Liver (tissue), 9 donors: ENCODE data around the gene TSC22D3. TPM values are rescaled to one million over a fixed set of nuclear protein-coding genes. Genes with fewer than 3 reads are reported as not detected.

Experiments used
- DNase-seq: peaks from one replicate; pipeline ENCODE4 v3.0.0-alpha.2; 2017; ENCODE audit warnings: low spot score
- H3K27ac ChIP-seq, 2 donors: one replicate each; pipeline ENCODE4 v1.7.0; 2013; ENCODE audit warnings: inconsistent platforms in 2 of 2, low read length in 2 of 2, control low read depth in 1 of 2, low read depth in 1 of 2, mild to moderate bottlenecking in 1 of 2
- H3K27me3 ChIP-seq, 4 donors: one replicate each; pipeline versions ENCODE4 v1.6.1 to v1.7.0; 2013; ENCODE audit warnings: low read length in 3 of 4, inconsistent platforms in 1 of 4, mild to moderate bottlenecking in 1 of 4, moderate library complexity in 1 of 4; ENCODE audit not compliant: control insufficient read depth in 4 of 4, insufficient read depth in 4 of 4
- H3K36me3 ChIP-seq, 4 donors: one replicate each; pipeline versions ENCODE4 v1.6.1 to v1.7.0; 2013; ENCODE audit warnings: low read length in 3 of 4, mild to moderate bottlenecking in 3 of 4, low read depth in 1 of 4, moderate library complexity in 1 of 4; ENCODE audit not compliant: control insufficient read depth in 4 of 4, insufficient read depth in 3 of 4
- H3K4me1 ChIP-seq, 4 donors: one replicate each; pipeline versions ENCODE4 v1.6.1 to v1.7.0; 2013; ENCODE audit warnings: low read length in 3 of 4, mild to moderate bottlenecking in 3 of 4, moderate library complexity in 1 of 4; ENCODE audit not compliant: control insufficient read depth in 4 of 4, insufficient read depth in 4 of 4
- H3K4me3 ChIP-seq, 3 donors: one replicate each; pipeline versions ENCODE4 v1.6.1 to v1.7.0; 2013; ENCODE audit warnings: low read length in 3 of 3, control low read depth in 1 of 3, low read depth in 1 of 3, mild to moderate bottlenecking in 1 of 3
- H3K9ac ChIP-seq, 2 donors: one replicate each; pipeline ENCODE4 v1.7.0; 2013; ENCODE audit warnings: low read length in 2 of 2, mild to moderate bottlenecking in 2 of 2, moderate library complexity in 2 of 2, control low read depth in 1 of 2, low read depth in 1 of 2
- H3K9me3 ChIP-seq, 4 donors: one replicate each; pipeline versions ENCODE4 v1.6.1 to v1.7.0; 2013; ENCODE audit warnings: low read length in 3 of 4; ENCODE audit not compliant: control insufficient read depth in 4 of 4
- EGR1 ChIP-seq, 2 donors: IDR thresholded peaks; 2 replicates each; pipeline ENCODE4 v1.6.1; 2016 to 2018; ENCODE audit warnings: antibody characterized with exemption in 2 of 2, low read depth in 2 of 2
- FOXA1 ChIP-seq: IDR thresholded peaks from 2 replicates; pipeline ENCODE4 v1.6.1; 2016; ENCODE audit warnings: antibody characterized with exemption
- FOXA2 ChIP-seq: IDR thresholded peaks from 2 replicates; pipeline ENCODE4 v1.6.1; 2016; ENCODE audit warnings: antibody characterized with exemption
- GABPA ChIP-seq, 2 donors: IDR thresholded peaks in 1 of 2; conservative IDR thresholded peaks in 1 of 2; 2 replicates each; pipeline ENCODE4 v1.6.1; 2016; ENCODE audit warnings: antibody characterized with exemption in 2 of 2, mild to moderate bottlenecking in 1 of 2, moderate library complexity in 1 of 2
- HNF4A ChIP-seq, 2 donors: conservative IDR thresholded peaks; 2 replicates each; pipeline ENCODE4 v1.6.1; 2016; ENCODE audit warnings: antibody characterized with exemption in 2 of 2, mild to moderate bottlenecking in 2 of 2
- HNF4G ChIP-seq: IDR thresholded peaks from 2 replicates; pipeline ENCODE4 v1.6.1; 2016; ENCODE audit warnings: antibody characterized with exemption
- JUND ChIP-seq, 2 donors: IDR thresholded peaks; 2 replicates each; pipeline ENCODE4 v1.6.1; 2016; ENCODE audit warnings: antibody characterized with exemption in 2 of 2
- NR2F2 ChIP-seq: IDR thresholded peaks from 2 replicates; pipeline ENCODE4 v1.6.1; 2016; ENCODE audit warnings: antibody characterized with exemption
- RAD21 ChIP-seq, 2 donors: IDR thresholded peaks; 2 replicates each; pipeline ENCODE4 v1.6.1; 2016; ENCODE audit warnings: antibody characterized with exemption in 2 of 2, mild to moderate bottlenecking in 2 of 2
- REST ChIP-seq: IDR thresholded peaks from 2 replicates; pipeline ENCODE4 v1.6.1; 2016; ENCODE audit warnings: antibody characterized with exemption, mild to moderate bottlenecking
- SP1 ChIP-seq: IDR thresholded peaks from 2 replicates; pipeline ENCODE4 v1.6.1; 2018; ENCODE audit warnings: antibody characterized with exemption, mild to moderate bottlenecking
- TAF1 ChIP-seq: conservative IDR thresholded peaks from 2 replicates; pipeline ENCODE4 v1.6.1; 2016; ENCODE audit warnings: antibody characterized with exemption, mild to moderate bottlenecking
- YY1 ChIP-seq: IDR thresholded peaks from 2 replicates; pipeline ENCODE4 v1.6.1; 2016; ENCODE audit warnings: antibody characterized with exemption, mild to moderate bottlenecking
- WGBS: extraction: QIAGEN DNeasy Blood & Tissue Kit; methylation state at CpG from one replicate; pipeline ENCODE4 v1.1.7; 2013; 5-methylcytosine and 5-hydroxymethylcytosine counted together
- polyA plus RNA-seq, 2 donors: library from polyadenylated mRNA; stranded (reverse) in 1 of 2; unstranded in 1 of 2; fragments of 200-250 nt in 1 of 2; fragments of >200 nt in 1 of 2; fragmentation: Nextera tagmentation in 1 of 2; extraction: Ambion mirVana in 1 of 2; gene quantifications; one replicate each; pipeline versions ENCODE4 v1.2.1 to v1.2.3, GENCODE V29; 2013 to 2015
- total RNA-seq, 2 donors: library from RNA; depleted of rRNA; stranded (reverse); fragments of >200 nt; gene quantifications; one replicate each; pipeline ENCODE4 v1.2.3, GENCODE V29; 2014
- TF ChIP-seq, protein P1 (sequence below): fragments of 150-350 bp; IDR thresholded peaks from 2 replicates; pipeline ENCODE4 v1.5.1; 2017; ENCODE audit warnings: improper control_type of control experiment, low read depth, low read length; ENCODE audit not compliant: missing input control
- TF ChIP-seq, protein P2 (sequence below): IDR thresholded peaks from 2 replicates; pipeline ENCODE4 v1.6.1; 2016; ENCODE audit warnings: antibody characterized with exemption
- donor health status: healthy.
- donor health status: healthy.
- donor health status: healthy.
- donor health status: healthy.
- donor health status: healthy.

The TSC22D3 gene
- total and polyA plus RNA-seq, 4 donors: 10.5 to 128 (median 48.1) TPM

GRCh38 chrX:107711521-107712181 is 63.9 kb downstream of the TSC22D3 start (continued):
- TF ChIP-seq REST (no peak), EGR1 (IDR thresholded peaks at IDR 0.05; ENCODE audit: low read depth in 2 of 2) (no peak)

- DNase-seq: no peak
- Histone ChIP-seq H3K9ac (no peak overlapping the region), H3K9me3 (no peaks in the 10 kb centered on the region), H3K27ac (peak overlapping the region; percentile 67 to 73), H3K36me3 (peaks cover 3 to 17% (median 8%) of the 10 kb centered on the region in 4 donors), H3K4me3 (no peak overlapping the region), H3K4me1 (peaks cover 0 to 4% (median 4%) of the 10 kb centered on the region in 4 donors), H3K27me3 (no peaks in the 10 kb centered on the region)
- WGBS: 56% methylated on average over 7 of the region's 7 CpGs
- TF ChIP-seq, protein P1, sequence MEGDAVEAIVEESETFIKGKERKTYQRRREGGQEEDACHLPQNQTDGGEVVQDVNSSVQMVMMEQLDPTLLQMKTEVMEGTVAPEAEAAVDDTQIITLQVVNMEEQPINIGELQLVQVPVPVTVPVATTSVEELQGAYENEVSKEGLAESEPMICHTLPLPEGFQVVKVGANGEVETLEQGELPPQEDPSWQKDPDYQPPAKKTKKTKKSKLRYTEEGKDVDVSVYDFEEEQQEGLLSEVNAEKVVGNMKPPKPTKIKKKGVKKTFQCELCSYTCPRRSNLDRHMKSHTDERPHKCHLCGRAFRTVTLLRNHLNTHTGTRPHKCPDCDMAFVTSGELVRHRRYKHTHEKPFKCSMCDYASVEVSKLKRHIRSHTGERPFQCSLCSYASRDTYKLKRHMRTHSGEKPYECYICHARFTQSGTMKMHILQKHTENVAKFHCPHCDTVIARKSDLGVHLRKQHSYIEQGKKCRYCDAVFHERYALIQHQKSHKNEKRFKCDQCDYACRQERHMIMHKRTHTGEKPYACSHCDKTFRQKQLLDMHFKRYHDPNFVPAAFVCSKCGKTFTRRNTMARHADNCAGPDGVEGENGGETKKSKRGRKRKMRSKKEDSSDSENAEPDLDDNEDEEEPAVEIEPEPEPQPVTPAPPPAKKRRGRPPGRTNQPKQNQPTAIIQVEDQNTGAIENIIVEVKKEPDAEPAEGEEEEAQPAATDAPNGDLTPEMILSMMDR: no peak
- TF ChIP-seq HNF4A (conservative IDR thresholded peaks at IDR 0.05) (no peak), EGR1 (IDR thresholded peaks at IDR 0.05; ENCODE audit: low read depth in 2 of 2) (no peak), NR2F2 (peak; percentile 70), YY1 (no peak), SP1 (peak; percentile 68), RAD21 (IDR thresholded peaks at IDR 0.05) (peak in 1 of 2 donors; percentile 37)
Observed at GRCh38 chrX:107710617-107711391, 64.8 kb downstream of the TSC22D3 start.

- 91% methylated on average over 6 of the region's 6 CpGs for WGBS
- TF ChIP-seq REST: no peak
- no peak for TF ChIP-seq FOXA2
- no peak for TF ChIP-seq YY1
- no peak for TF ChIP-seq EGR1 (IDR thresholded peaks at IDR 0.05; ENCODE audit: low read depth in 2 of 2)
- no peak for TF ChIP-seq JUND (IDR thresholded peaks at IDR 0.05)
- TF ChIP-seq HNF4G: no peak
- no peak for TF ChIP-seq RAD21 (IDR thresholded peaks at IDR 0.05)
- TF ChIP-seq GABPA (IDR thresholded peaks at IDR 0.05 in 1 of 2, conservative IDR thresholded peaks at IDR 0.05 in 1 of 2): no peak
- TF ChIP-seq TAF1: no peak
- TF ChIP-seq NR2F2: no peak
- no peak for TF ChIP-seq FOXA1
- TF ChIP-seq HNF4A (conservative IDR thresholded peaks at IDR 0.05): no peak
- TF ChIP-seq, protein P1: no peak
- TF ChIP-seq, protein P2, sequence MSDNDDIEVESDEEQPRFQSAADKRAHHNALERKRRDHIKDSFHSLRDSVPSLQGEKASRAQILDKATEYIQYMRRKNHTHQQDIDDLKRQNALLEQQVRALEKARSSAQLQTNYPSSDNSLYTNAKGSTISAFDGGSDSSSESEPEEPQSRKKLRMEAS: no peak
- TF ChIP-seq SP1: no peak
Observed at GRCh38 chrX:107709266-107709806, 66.3 kb downstream of the TSC22D3 start.

More at GRCh38 chrX:107709266-107709806, 66.3 kb downstream of the TSC22D3 start:
- Histone ChIP-seq H3K4me3 (no peak overlapping the region), H3K36me3 (peaks cover 3 to 11% (median 7%) of the 10 kb centered on the region in 4 donors), H3K9ac (no peak overlapping the region), H3K27me3 (no peaks in the 10 kb centered on the region), H3K9me3 (no peaks in the 10 kb centered on the region), H3K4me1 (no peaks in the 10 kb centered on the region), H3K27ac (no peak overlapping the region)
- DNase-seq: no peak
